Jurkat, Clone E6-1 (cell line): ENCODE data around the gene GASK1A. TPM values are rescaled to one million over a fixed set of nuclear protein-coding genes. Genes with fewer than 3 reads are reported as not detected.
"Not testable (repeated sequence)": the region's sequence is repeated elsewhere in the genome, so short reads cannot be mapped to it uniquely, and the experiment has no call there.

Experiments used
- DNase-seq: peaks from one replicate; pipeline ENCODE4 v3.0.0-alpha.2; 2011; ENCODE audit warnings: low read depth, low spot score
- H3K4me3 ChIP-seq: 2 replicates; pipeline ENCODE4 v1.5.1; 2011; ENCODE audit warnings: mild to moderate bottlenecking, low read length, control low read depth, moderate library complexity
- polyA plus RNA-seq: library from polyadenylated mRNA; unstranded; fragments of >200 nt; gene quantifications from one replicate; pipeline ENCODE4 v1.2.1, GENCODE V29; 2012; ENCODE audit warnings: missing spikeins; ENCODE audit not compliant: insufficient read length, insufficient read depth

GASK1A gene
- polyA plus RNA-seq = 1.7 TPM

DNA sequence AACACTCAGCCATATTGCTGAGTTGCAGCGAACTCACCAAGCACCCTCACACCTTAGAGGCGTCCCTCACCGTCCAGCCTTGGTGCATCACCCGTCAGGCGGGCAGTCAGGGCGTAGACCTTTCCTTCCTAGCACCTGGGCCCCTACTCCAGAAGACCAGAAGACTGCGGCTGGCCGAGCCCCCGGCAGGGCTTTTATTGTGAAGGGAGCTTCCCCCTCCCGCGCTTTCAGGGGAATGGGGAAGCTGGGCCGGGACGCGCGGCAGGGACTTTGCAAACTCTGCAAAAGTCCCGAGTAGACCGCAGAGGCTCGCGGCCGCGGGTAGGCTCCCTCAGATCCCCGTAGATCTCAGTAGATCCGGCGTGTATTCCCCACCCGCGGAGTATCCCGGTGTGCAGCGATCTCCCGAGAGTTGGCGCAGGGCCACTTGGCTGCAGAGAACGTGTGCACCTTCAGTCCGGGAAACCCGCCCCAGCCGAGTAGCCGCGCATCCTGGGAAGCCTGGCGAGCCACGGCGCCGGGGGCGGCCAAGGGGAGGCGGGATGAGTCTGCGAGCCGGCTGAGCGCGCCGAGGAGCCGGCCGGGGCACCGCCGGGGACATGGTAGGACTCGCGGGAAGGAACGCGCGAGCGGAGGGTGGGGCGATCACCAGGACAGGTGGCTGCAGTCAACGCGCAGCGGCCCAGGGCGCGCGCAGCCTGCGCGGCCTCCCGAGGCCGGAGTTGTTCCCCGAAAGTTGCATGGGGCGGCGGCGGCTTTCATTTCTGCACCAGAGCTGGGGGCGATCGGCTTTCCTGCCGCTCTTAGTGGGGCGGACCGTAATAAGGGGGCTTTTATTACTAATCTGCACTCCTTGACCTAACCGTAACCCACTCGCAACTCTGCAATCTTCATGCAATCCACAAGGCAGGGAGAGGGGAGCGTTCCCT lies at the start of gene GASK1A:
TSS of gene GASK1A (plus strand) at position 268 of the 929 bp plus-strand sequence. CDS start at position 600, 332 bp downstream.
- H3K4me3 ChIP-seq = peak within 1 kb of the TSS; percentile 58
- no peak for DNase-seq

DNA sequence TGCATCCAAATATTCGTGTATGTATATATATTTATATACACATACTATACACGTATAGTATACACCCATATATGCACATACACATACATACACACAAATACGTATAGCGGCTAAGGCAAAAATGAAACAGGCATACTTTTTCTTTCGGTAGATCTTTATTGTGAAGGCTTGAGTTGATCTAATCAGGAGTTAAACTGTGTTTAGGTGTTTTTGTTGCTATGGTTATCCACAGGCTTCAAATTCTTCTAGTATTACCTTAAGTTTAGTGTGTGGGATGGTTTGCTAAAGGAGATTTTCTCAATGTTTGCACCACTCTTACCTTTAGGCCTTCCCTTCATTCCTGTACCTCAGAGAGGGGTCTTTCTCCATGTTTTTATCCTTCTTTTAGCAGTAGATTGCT lies 45.0 kb upstream of the GASK1A start:
- DNase-seq = no peak
- H3K4me3 ChIP-seq = no peak overlapping the region

GRCh38 chr3:42934910-42935309 lies 44.2 kb upstream of the GASK1A start:
- no peak for DNase-seq
- H3K4me3 ChIP-seq = no peak overlapping the region

- DNase-seq = peak; percentile 14
- no peak overlapping the region for H3K4me3 ChIP-seq
These were observed 43.6 kb upstream of the GASK1A start for GRCh38 chr3:42935472-42935871.

GRCh38 chr3:42936157-42936981 lies 42.7 kb upstream of the GASK1A start:
- no peak overlapping the region for H3K4me3 ChIP-seq
- no peak for DNase-seq

DNA sequence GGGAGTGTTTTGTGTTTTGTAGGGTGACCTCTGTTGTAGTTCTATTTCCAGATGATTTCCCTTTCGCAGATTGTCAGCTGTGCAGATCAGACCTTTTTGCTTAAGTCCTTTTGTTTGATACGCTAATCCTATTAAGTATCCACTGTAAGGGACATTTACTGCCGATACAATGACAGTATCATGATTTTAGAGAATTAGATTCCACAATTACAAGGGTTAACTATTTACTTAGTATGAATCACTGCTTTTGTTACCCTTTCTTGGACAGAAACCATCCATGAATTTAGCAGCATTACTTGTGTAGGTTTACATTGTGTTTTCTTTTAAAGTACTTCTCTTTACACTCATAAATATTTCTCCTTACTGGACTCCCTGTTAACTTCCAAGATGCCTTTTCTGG lies 41.8 kb upstream of the GASK1A start:
- no peak for DNase-seq
- H3K4me3 ChIP-seq = no peak overlapping the region

DNA sequence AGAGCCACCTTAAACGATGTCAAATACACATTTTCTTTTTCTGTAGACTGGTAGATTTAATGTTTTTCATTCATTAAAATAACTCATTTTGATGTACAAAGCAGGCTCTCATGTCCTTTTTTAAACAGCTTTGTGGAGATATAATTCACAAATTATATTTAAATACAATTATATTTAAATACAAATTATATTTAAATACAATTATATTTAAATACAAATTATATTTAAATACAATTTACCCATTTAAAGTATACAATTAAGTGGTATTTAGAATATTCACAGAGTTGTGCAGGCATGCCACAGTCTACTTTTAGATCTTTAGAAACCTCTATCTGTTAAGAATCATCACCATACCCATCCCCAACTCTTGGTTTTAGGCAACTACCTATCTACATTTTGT lies 36.4 kb upstream of the GASK1A start:
- H3K4me3 ChIP-seq = no peak overlapping the region
- no peak for DNase-seq

GRCh38 chr3:42946050-42946449 lies 33.1 kb upstream of the GASK1A start:
- DNase-seq = no peak
- H3K4me3 ChIP-seq = no peak overlapping the region

DNA sequence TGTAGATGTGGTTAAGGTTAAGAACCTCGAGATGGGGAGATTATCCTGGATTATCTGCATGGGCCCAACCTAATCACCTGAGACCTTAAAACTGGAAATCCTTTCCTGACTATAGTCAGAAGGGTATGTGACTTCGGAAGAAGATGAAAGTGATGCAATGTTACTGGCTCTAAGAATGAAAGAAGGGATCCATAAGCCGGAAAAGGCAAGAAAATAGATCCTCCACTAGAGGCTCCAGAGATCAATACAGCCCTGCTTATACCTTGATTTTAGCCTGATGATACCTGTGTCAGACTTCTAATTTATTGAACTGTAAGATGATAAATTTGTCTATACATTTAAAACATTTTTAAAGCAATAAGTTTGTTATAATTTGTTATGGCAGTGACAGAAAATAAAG lies 21.5 kb upstream of the GASK1A start:
- no peak for DNase-seq
- no peak overlapping the region for H3K4me3 ChIP-seq

DNA sequence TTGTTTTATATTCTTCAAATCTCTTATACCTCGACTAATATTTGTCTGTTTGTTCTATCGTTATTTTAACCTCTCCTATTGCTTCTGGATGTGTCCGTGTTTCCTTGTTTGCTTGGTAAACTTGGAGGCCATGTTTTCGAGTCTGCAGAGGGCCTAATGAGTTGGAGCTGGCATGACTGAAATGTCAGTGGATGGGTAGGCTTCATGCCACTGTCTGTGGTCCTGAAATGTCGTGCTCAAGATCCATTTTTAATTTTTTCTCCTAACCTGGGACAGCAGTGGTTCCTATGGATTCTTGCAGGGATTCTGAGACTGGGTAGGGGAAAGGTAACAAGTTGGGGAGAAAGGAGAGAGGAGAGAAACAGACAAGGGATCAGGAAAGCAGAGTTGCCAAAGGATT lies 18.8 kb upstream of the GASK1A start:
- no peak overlapping the region for H3K4me3 ChIP-seq

DNA sequence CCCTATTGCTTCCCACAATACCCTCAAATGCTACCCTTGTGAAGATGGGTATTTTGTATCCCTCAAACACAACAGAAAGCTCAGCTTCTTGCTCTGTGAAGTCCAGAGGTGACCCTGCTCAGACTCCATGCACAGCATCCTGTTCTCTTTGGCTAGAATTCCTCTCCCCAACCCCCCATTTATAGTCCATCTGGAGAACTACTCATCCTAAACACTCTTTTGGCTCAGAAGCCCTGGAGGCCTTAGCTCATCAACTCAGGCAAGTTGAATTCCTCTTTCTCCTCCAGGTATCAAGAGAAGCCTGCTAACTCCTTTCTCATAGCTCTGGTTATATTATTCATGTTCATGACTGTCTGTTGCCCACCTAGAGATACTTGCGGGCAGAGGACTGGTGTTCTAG lies 18.3 kb upstream of the GASK1A start:
- no peak for DNase-seq
- H3K4me3 ChIP-seq = no peak overlapping the region

More for the DNA sequence above, 18.8 kb upstream of the GASK1A start:
- no peak for DNase-seq

- no peak overlapping the region for H3K4me3 ChIP-seq
These were observed 17.5 kb upstream of the GASK1A start for GRCh38 chr3:42961633-42962032.

GRCh38 chr3:42963269-42963668 lies 15.8 kb upstream of the GASK1A start:
- H3K4me3 ChIP-seq = no peak overlapping the region
- no peak for DNase-seq

More at GRCh38 chr3:42961633-42962032, 17.5 kb upstream of the GASK1A start:
- DNase-seq = peak; percentile 56

DNA sequence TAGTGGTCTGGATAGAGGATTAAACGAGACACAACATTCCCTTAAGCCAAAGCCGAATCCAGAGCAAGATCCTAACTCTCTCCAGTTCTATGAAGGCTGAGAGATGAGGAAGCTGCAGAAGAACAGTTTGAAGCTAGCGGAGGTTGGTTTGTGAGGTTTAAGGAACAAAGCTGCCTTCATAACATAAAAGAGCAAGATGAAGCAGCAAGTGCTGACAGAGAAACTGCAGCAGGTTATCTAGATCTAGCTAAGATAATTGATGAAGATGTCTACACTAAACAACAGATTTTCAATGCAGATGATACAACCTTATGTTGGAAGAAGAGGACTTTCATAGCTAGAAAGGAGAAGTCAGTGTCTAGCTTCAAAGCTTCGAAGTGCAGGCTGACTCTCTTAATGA lies 14.8 kb upstream of the GASK1A start:
- H3K4me3 ChIP-seq = no peak overlapping the region
- DNase-seq = peak; percentile 81

DNA sequence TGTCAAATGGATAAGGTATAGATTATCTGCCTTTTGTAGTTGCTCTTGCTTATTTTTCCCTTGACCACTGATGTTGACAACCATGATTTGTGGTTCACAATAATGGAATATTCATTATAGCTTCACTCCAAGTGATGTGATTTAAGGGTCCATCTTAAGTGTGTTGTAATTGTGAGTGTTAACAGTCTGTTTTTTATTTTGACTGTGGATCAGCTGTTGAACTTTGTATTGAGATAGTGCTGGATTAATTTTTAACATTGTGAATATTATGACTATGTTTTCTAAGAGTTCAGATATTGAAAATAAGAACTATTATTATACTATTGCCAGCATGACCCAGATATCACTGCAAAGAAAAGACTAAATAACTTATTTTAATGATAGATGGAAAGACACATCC lies 8.6 kb upstream of the GASK1A start:
- no peak for DNase-seq
- no peak overlapping the region for H3K4me3 ChIP-seq

DNA sequence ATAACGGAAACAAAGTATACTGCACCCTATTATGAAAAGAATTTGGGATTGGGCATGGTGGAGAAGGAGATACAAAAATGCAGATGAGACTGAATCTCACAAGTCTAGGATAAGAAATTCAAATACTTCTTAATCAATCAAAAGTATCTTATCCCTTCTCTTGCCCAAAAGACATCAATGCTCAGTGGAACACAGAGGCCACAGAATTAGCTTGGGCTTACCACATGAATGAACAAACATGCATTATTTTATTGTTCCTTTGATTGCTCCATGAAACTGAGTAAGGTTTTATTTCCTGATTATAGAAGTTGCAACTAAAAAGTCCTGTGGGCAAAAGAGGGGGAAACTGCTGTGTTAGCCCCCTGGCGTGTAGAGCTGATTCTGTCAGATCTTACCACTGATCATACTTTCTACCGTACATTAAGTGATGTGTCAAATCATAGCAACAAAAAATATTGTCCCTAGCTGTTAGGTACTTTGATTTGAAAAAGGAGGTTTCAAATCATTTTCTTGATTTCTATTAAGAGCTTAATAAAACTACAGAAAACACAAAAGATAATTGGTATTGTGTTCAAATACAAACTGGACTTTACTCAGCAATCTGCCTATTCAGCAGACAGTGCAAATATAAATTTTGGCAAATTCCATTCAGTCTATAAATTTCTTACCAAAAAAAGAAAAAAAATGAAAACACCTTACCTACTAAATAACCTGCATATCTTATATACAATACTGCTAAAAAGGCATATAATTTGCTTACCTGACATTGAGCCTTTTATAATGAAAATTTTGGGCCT lies 7.9 kb upstream of the GASK1A start:
- DNase-seq = no peak
- H3K4me3 ChIP-seq = no peak overlapping the region

GRCh38 chr3:42974906-42975305 lies 4.2 kb upstream of the GASK1A start:
- not testable (repeated sequence) for DNase-seq, H3K4me3 ChIP-seq

GRCh38 chr3:42975456-42975855 lies 3.7 kb upstream of the GASK1A start:
- DNase-seq = no peak
- no peak overlapping the region for H3K4me3 ChIP-seq

DNA sequence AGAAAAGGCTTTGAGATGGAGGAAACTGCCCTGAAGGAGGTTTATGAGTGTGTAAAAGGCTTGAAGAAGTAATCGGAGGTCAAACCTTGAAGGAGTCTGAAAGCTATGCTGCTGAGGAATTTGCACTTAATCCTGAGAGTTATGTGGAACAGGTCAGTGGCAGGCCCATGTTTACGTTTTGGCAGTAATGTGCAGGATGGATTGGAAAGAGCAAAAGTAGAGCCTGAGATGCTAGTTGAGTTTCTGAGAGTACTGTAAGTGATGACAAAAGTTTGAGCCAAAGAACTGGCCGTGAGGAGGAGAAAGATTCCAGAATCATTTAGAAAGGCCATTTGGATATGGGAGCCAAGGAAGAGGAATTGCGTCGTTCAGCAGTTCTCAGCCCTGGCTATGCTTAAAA lies 3.2 kb upstream of the GASK1A start:
- no peak for DNase-seq
- no peak overlapping the region for H3K4me3 ChIP-seq
